D721Med (cell line): Measurements from ENCODE around the gene CLDN34.
A peak's percentile ranks its signal among the peaks of the same experiment; 100 is the strongest.

Source experiments
- DNase-seq: peaks from one replicate; pipeline ENCODE4 v3.0.0; 2011; ENCODE audit warnings: low spot score; ENCODE audit not compliant: insufficient read length
- FAIRE-seq: peaks from 2 replicates; lab custom pipeline; 2011; peaks lifted over from hg19 to GRCh38; lab: Jason Lieb, UNC
- CTCF ChIP-seq: IDR thresholded peaks from 2 replicates; pipeline ENCODE4 v1.5.1; 2012; ENCODE audit warnings: mild to moderate bottlenecking, control low read depth; ENCODE audit not compliant: insufficient read depth; ENCODE audit errors: missing control alignments

Gene CLDN34

GRCh38 chrX:10011991-10012390 lies 44.8 kb downstream of the CLDN34 start:
- no peak for TF ChIP-seq CTCF
- DNase-seq = no peak
- no peak for FAIRE-seq

GRCh38 chrX:10014462-10015354 lies 47.5 kb downstream of the CLDN34 start:
- FAIRE-seq (no peak), DNase-seq (peak; percentile 28)
- TF ChIP-seq CTCF = no peak

- TF ChIP-seq CTCF = no peak
- no peak for FAIRE-seq
- DNase-seq = no peak
Observed at GRCh38 chrX:10015355-10015722, 48.2 kb downstream of the CLDN34 start.

GRCh38 chrX:10015723-10016518 lies 48.8 kb downstream of the CLDN34 start:
- DNase-seq = no peak
- no peak for FAIRE-seq
- no peak for TF ChIP-seq CTCF

- no peak for TF ChIP-seq CTCF
- no peak for DNase-seq
- no peak for FAIRE-seq
Observed at GRCh38 chrX:10016519-10017132, 49.5 kb downstream of the CLDN34 start.

GRCh38 chrX:10017872-10018271 lies 50.7 kb downstream of the CLDN34 start:
- DNase-seq (no peak), FAIRE-seq (no peak)
- TF ChIP-seq CTCF = no peak
